NCI-H2081 treated with DMSO at 0.1 percent for 48 hours (cell line): Measurements from ENCODE around the gene C10orf120.

Experiments used
- DNase-seq: peaks from one replicate; lab custom pipeline; 2025; lab: John Stamatoyannopoulos, UW

C10orf120 gene

DNA sequence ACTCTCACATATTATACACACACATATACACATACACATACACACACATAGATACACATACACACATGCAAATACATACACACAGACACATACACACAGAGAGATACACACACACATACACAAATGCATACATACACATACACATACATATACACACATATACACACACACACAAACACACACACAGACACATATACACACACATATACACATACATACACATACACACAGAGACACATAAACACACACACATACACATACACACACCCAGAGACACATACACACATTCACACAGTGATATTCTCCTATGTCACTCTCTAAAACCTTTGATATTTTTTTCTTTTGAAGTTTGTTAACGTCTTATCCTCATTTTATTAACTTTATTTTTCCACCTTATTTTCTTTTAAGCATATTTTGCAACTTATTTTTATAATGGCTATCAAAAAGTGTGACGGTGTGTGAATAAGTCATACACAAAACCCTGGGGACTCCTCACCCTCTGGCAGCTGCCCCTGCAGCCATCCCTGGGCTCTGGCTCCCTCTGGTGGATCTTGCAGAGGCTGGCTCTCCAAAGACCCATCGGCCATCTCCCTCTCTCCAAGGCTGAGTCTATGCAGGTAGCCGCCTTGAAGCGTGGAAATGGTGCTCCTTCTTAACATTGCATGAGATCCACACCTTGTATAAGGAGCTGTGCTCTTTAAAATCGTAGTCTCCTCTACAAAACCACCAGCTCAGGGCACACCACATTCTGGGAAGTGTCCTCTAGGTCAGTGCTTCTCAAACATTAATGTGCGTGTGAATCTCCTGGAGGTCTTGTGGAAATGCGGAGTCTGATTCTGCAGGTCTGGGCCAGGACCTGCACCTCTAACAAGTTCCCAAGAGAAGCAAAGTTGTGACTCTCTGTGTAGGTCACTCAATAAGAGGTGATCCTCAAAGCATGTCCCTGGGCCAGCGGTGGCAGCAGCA, 4.1 kb upstream of the C10orf120 start:
- no peak for DNase-seq

DNA sequence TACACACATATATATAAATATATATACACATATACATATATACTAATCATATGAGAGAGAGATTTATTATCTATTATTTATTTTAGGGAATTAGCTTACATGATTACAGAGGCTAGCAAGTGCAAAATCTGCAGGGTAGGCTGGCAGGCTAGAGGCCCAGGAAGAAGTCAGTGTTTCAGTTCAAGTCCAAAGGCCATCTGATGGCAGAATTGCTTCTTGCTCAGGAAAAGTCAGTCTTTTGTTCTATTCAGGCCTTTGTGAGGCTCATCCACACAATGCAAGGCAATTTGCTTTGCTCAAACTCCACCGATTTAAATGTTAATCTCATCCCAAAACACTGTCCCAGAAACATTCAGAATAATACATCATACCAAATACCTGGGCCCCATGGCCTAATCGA, 2.6 kb upstream of the C10orf120 start:
- no peak for DNase-seq

DNA sequence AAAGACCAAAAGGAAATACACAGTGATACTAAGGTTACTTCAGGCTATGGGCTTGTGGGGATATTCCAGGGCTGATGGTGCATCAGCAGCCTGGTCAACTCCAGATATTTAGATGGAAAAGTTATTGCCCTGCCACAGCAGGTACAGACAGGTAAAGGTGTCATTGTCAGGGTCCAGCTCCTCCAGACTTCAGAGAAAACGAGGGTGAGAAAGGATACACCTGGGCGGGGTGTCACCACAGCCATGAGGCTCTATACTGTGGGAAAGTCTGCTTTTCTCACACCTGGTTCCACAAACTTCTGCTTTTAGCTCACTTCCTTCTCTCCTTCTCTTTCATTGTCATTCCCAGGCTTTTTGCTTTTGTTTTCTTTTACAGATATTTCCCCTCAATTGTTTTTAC, 2.0 kb upstream of the C10orf120 start:
- no peak for DNase-seq

DNA sequence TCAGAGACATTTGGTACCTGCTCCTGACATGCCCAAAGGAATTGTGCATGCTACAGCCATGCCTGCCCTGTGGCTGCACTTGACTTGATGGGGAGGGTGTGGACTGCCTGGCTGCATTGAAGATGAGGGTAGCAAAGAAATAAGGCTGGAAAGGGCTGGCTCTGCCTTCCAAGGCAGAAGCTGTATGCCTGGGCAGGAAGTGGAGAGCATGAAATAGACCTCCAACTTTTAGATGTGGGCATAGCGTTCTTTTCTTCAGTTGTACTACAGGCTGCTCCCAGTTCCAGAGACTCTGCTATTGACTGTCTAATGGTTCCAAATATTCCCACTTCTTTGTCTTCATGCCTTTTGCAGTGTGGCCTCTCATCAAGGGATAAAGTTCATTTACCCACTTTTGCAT, 3.0 kb downstream of the C10orf120 start:
- no peak for DNase-seq

DNA sequence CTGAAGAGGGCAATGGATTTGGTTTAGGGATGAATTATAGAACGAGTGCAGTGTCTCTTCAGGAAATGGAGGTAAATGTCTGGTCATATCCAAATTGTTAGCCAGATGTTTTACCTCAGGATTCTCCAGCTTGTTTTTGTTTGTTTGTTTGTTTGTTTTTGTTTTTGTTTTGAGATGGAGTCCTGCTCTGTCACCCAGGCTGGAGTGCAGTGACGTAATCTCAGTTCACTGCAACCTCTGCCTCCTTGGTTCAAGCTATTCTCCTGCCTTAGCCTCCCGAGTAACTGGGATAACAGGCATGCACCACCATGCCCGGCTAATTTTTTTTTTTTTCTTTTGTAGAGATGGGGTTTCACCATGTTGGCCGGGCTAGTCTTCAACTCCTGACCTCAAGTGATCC, 6.9 kb downstream of the C10orf120 start:
- no peak for DNase-seq

DNA sequence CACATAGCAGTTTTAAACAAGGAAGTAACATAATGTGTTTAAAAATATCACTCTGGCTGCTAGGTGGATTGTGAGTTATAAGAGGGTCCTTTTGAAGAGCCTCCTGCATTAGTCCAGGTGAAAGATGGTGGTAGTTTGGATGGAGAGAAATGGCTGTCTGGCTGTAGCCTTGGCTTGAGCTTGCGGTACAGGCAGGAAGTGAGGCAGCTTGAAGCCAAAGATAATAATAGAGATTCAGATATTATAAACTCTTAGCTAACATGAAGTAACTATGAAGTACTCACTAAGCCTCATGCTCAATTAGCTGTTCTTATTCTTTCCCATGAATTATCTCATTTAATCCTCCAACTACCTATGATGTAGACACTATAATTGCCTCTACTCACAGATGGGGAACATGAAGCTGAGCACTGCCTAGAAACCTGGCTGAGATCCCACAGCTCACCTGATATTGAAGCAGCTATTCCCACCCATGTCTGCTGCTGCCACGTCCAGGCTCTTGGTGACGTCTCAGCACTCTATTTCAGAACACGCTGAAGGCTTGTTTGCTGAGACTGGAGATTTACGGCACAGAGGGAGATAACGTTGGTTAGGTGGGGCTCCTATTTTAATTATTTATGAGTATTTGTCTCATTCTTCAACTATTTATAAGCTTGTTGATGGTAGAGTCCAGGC, 10.4 kb downstream of the C10orf120 start:
- no peak for DNase-seq

DNA sequence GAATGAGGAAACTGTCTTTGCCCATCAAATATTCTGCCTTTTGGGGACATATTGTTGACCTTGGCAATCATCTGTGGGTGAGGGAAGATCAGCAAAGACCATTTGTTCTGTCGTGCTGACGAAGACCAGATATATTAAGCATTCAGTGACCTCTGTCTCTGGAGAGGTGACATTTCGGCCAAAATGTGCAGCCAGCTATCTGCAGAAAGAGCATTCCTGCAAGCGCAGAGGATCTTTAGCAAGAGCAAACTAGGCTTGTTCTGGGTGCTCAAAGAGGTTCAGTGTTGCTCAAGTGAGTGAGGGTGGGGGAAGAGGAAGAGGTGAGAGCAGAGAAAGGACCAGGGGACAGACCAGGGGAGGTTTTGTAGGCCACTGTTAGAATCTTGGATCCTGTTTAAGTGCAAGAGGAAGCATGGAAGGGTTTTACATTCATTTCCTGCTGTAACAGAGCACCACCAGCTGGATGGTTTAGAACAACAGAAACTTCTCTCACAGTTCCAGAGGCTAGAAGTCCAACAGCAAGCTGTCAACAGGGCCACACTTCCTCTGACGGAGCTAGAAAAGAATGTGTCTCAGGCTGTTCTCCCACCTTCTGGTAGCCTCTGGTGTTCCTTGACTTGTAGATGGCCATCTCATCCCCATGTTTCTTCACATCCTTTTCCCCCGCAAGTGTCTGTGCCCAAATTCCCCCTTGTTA, 11.2 kb downstream of the C10orf120 start:
- no peak for DNase-seq

DNA sequence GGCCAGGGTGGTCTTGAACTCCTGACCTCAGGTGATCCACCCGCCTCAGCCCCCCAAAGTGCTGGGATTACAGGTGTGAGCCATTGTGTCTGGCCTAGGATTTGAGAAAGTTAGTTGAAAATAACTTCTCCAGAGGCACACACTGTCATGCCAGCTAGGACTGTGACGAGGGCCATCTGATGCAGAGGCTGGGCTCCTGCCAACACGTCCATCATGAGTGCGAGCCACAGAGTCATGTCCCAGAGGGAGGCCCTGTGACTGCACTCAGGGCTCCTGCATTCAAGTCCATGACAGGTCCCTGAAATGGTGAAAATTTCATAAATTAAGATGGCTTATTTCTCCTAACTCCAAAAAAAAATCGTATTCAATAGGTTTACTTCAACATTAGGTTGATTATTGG, 17.1 kb downstream of the C10orf120 start:
- DNase-seq, result no peak

DNA sequence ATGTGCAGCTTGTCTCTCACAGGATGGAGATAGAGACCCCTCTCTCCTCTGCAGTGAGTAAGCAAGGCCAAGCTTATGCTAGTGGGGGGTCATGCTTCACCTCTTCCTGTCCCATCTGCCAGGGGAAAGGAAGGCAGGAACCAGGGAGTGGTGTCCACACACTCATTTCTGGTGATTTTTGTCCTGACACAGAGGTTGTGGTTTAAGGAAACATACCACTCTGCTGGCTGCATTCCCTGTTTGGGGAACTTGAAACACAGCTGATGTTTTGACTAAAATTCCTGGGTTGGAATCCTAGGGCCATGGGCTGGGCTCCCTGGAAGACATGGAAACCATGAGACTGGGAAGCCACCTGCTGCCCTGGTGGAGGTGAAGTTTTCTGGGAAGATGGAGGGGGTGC, 21.4 kb downstream of the C10orf120 start:
- no peak for DNase-seq

DNA sequence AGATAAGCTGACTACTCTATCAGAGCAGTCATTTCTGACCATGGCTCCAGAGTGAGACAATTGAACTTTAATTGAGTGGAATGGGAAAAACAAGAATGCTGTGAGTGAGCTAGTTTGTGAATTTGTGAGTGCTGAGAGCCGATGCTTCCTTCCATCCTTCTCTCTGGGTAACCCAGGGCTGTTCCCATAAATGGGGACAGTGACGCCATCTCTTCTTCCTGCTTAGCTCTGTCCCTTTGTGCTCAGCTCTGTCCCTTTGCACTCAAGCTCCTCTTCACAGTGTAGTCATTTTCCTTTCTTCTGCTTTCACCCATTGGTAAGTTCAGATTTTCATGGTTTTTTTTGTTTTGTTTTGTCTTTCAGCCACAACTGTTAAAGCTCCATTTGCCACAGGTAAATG, 24.4 kb downstream of the C10orf120 start:
- DNase-seq, result no peak

DNA sequence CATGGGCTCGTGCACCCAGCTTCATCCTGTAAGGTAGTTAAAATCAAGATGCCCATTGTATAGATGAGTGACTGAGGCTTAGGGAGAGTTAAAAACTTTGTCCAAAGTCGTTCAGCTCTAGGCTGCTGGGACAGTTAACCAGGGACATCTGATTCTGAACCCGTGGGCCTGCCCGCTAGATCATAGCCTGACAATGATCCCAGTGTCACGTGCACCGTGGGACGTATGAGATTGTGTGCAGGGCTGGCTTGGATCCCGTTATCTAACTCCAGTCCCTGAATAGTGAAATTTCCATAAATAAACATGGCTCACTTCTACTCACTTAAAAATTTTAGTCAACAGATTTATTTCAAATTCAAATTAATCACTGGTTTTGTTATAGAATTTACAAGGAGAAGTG, 24.9 kb downstream of the C10orf120 start:
- DNase-seq, result no peak

DNA sequence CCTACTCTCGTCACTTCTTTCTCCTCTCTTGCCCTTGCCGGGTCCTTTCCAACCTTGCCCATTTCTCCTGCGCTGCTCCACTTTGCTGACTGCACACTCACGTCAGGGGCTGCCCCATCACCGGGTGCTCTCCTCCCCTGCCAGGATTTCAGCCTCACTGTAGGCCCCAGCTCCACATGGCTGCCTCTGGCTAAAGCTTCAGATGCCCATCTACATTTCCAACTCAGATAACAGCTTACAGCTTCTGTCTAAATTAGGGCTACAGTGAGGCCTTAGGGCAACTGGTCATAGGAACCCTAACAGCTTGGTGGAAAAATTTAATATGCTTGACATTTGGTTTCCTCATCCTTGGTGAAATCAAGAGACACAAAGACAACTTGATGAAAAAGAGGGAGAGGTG, 25.9 kb downstream of the C10orf120 start:
- DNase-seq, result no peak

DNA sequence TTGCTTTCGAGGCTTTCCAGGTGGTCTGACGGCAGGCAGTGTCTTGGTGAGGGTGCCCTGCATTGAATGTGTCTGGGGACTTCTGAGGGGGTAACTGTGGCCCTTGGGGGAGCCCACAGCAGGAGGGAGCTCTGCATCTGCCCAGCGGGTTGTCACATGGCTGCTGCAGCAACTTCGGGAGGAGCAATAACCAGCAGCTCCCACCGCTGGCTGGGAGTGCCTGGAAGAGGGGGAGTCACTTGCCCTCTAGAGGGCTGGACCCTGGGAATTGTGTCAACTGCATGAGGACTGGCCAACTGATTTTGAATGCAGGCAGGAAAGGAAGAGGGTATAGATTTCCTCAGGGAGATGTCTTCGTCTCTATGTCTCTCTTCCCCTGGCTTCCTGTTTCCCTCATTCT, 26.4 kb downstream of the C10orf120 start:
- no peak for DNase-seq

DNA sequence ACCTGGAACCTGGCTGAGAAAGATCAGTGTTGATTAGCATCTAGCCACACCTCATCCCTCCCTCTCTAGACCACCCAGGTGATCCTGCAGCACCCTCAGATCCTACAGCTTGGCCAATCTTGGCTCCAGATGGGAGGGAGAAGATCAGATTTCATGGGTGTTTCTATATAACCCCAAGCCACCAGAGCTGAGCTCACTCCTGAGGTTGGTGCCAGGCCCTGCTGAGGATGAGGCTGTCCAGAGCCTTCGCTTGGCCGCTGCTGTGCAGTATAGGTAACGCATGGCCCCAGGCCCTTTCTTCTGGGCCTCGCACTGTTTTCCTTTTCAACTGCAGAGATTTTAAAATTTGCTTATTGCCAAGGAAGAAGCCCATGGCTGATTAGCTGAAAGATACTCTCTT, 27.0 kb downstream of the C10orf120 start:
- DNase-seq, result no peak

DNA sequence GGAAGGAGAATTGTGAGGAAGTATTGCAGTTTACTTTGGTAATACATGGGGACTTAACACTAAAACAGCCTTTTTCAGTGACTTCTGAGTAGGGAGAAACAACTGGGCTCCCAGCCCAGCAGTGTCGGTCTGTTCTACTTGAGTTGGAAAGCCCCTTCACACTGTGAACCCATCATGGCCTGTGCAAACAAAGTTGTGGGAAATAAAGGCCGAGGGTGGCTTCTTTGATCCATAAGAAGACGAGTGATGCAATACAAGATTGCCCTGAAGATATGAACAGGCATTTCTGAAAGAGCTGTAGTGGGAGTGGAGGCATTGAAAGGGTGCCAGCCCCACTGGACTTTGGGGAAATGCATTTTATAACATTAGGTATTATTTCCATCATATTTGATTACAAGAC, 28.3 kb downstream of the C10orf120 start:
- DNase-seq, result no peak

DNA sequence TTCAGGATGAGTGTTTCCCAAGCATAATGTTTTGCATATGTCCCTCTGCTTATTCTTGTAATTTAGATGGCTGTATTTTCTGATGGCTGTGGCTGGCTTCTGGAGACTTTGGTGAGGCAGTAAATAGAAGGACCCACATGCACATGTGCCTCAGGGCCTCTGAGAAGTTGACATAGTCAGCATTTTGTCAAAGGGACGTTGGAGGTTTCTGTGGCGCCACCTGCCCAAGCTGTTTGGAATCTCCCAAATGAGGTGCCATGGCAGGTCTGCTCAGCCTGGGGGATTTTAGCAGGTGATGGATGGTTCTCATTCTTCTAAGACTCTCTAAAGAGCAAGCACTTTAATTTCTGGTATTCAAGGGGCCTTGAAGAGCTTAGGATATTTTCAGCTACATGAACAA, 29.8 kb downstream of the C10orf120 start:
- no peak for DNase-seq

DNA sequence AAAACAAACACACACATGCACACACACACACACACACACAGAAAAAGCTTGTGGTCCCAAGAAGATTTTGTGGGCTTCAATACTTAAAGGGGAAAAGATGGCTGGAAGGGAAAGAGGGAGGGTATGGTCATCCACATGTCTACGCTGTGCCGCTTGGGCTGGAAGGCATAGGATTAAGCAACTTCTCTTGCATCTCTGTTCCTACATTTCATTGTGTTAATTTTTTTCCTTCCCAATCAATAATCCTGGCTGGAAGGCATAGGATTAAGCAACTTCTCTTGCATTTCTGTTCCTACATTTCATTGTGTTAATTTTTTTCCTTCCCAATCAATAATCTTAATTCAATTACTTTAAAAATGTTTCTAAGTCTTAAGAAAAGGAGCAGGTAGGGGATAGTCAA, 30.6 kb downstream of the C10orf120 start:
- DNase-seq, result no peak

DNA sequence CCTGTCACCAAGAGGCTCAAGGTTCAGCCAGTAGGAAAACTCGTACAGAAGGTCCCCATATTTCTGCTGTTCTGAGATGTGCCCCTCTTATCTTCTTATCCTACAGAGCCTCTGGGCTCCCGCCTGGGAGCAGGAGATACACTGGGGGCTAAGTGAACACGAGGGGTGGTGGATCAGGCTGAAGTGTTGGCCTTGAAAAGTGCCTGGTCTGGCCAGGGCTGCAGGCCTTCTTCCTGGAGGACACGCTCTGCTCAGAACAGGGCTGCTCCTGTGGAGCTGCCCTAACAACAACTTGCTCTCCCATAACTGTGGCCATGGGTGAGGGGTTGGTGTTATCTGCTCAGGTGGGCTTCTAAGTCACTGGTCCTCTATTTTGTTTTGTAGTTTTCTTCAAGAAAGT, 33.7 kb downstream of the C10orf120 start:
- no peak for DNase-seq

DNA sequence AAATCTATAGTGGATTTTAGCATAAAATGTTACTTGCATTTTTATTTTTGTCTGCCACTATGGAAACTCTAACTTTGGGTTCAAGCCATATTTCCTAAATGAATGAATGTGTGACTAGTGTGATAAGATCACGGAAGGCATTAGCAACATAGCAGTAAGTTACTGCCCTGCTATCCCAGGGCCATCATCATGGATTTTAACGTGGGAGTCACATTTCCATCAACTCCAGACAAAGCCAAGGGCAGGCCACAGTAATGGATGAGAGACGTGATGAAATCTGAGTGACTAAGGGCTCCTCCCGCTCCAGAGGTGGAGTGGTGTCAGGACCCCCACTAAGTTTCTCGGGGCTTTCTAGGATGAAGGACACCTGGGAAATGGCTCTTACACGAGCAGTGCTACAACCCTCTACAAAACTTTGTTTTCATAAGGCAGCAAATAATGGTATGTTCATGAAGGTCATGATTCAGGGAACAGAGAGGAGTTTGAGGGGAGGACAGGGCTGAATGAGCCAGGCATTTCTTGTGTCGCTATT, 34.3 kb downstream of the C10orf120 start:
- DNase-seq, result no peak

DNA sequence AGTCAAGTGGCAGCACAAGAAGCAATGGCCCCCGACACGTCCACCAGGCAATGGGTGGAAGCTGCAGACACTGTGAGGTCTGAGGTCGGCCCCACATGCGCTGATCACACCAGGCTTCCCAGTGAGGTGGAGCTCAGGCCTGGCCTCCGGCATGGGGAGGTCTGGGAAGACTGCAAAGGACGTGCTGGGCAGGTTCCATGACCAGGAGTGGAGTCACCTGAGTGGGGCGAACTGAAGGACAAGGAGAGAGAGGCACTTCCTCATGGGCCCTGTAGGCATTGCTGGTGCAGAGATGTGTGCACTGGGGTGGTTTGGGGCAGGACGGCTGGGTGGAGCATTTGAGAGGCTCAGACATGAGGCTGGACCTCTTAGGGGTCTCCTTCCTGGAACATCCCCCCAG, 35.1 kb downstream of the C10orf120 start:
- no peak for DNase-seq

DNA sequence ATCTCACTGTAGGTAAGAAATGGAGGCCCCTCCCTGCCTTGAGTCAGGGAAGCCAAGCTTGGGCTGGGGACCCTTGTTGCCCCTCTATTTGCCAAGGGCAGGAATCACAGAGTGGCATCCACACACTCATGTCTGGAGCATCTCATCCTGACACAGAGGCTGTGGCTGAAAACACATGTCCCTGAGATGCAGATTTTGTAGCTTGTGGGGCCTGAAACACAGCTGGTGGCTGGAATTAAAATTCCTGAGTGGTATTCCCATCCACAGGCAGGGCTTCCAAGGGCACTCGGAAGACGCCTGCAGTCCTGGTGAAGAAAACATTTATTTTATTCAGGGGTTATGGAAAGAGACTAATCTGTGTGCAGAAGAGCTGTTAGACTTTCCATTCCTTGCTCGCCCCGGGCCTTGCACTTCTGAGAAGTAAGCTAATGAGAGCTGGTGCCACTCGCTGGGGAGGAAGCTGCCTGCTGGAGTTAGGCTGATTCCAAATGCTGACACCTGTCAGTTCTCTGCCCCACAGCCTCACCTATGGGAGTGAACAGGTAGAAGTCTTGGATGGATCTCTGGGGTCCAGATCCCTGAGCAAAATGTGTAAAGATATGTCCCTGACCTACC, 36.0 kb downstream of the C10orf120 start:
- DNase-seq, result no peak

DNA sequence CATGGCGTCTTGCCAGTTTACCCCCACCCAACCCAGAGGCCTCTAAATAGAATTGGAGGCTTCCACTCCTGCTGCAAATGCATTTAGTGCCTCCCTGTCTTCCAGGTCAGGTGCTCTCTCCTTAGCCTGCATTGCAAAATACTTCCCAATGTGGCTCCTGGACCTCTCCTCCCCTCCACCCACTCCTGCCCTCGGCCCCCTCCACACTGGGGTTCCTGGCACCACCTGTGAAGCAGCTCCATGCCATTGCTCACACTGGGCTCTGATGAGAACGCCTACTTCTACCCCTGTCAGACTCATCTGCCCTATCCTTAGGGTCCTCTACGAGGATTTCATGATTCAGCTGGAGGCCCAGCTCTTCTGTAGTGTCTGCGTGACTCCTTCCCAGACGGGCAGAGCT, 37.4 kb downstream of the C10orf120 start:
- DNase-seq, result no peak
